Measurements from ENCODE around the gene HEATR5B. TPM values are rescaled to one million over a fixed set of nuclear protein-coding genes. Genes with fewer than 3 reads are reported as not detected.
A peak's percentile ranks its signal among the peaks of the same experiment; 100 is the strongest.
"Not testable (repeated sequence)": the region's sequence is repeated elsewhere in the genome, so short reads cannot be mapped to it uniquely, and the experiment has no call there.

The HEATR5B gene
- polyA plus RNA-seq, 3 donors from 2014 or later = 6.2 to 14.5 (median 6.5) TPM

DNA sequence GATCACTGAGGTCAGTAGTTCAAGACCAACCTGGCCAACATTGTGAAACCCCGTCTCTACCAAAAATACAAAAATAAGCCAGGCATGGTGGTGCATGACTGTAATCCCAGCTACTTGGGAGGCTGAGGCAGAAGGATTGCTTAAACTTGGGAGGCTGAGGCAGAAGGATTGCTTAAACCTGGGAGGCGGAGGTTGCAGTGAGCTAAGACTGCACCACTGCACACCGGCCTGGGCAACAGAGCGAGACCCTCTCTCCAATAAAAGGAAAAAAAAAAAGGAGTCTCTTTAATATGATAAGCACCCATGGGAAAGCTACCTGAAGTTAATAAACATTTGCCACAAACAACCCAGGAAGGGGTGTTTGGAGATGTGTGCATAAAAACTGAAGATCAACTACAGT, 120.4 kb downstream of the HEATR5B start:
- Mint-ChIP-seq H3K27ac (no peak overlapping the region), H3K27me3 (ENCODE audit: low read depth in 3 of 3) (peaks cover 6 to 13% (median 11%) of the 10 kb centered on the region in 3 donors), H3K36me3 (peaks cover 0 to 5% (median 0%) of the 10 kb centered on the region in 3 donors), H3K4me3 (peak overlapping the region; percentile 10 to 44 (median 22)), H3K9me3 (no peaks in the 10 kb centered on the region), H3K4me1 (peaks cover 58 to 78% of the 10 kb centered on the region in 2 donors)
- no peak for DNase-seq

DNA sequence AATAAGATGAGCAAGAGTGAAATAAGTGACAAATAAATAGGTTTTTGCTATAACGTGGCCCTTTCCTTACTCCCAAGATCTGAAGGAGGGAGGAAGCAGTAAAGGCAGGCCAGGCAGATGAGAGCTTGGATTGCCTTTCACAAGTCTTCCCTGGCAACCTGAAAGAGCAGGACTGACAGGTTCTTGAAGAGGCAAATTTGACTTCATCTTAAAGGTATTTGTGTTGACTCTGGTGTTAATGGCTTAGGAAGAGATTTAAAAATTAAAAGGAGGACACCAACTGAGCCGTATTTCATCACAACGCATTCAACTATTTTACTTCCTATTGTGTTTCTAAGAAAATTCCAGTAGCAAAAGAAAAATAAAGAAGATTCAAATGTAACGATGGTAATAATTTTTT, 121.1 kb downstream of the HEATR5B start:
- Mint-ChIP-seq H3K4me1 (peaks cover 62 to 82% of the 10 kb centered on the region in 2 donors), H3K27ac (no peak overlapping the region), H3K4me3 (peak overlapping the region in 1 of 5 donors; percentile 29), H3K9me3 (no peaks in the 10 kb centered on the region), H3K36me3 (peaks cover 0 to 8% (median 3%) of the 10 kb centered on the region in 3 donors), H3K27me3 (ENCODE audit: low read depth in 3 of 3) (peaks cover 6 to 12% (median 11%) of the 10 kb centered on the region in 3 donors)
- no peak for DNase-seq

- peaks cover 57 to 84% of the 10 kb centered on the region in 2 donors for H3K4me1 Mint-ChIP-seq
- no peaks in the 10 kb centered on the region for H3K27me3 Mint-ChIP-seq (ENCODE audit: low read depth in 3 of 3)
- peak overlapping the region in 2 of 6 donors; percentile 51 to 85 for H3K27ac Mint-ChIP-seq
- no peak overlapping the region for H3K4me3 Mint-ChIP-seq
- H3K9me3 Mint-ChIP-seq = no peaks in the 10 kb centered on the region
- DNase-seq = no peak
- peaks cover 0 to 8% (median 3%) of the 10 kb centered on the region in 3 donors for H3K36me3 Mint-ChIP-seq
Measured at GRCh38 chr2:36960773-36961172, 123.4 kb downstream of the HEATR5B start.

DNA sequence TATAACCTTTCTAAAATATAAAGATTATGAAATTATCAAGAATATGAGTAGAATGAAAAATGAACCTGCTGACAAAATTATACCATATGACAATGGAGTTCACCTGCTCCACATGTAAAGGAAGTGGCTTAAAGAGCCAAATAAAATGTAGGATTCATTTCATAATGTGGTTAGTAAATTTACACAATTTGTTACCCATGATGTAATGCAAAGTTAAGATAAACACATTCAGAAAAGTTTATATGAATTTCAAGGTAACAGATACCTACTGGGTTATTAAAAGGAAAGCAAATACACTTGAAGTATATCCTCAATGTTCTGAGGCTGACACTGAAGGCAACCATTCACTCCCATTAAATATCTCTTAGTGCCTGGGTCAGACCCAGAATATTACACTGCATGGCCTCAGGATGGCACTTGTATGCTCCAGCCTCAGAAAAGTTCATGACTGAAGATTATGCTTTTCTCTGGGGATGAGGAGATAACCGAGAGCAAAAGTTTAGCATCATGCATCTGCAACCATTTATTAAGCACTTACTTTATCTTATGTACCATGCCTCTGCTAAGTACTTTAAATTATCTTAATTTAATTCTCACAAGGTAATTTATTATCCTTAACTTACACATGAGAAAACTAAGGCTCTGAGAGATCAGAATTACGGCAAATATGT, 124.0 kb downstream of the HEATR5B start:
- peaks cover 0 to 8% (median 3%) of the 10 kb centered on the region in 3 donors for H3K36me3 Mint-ChIP-seq
- no peaks in the 10 kb centered on the region for H3K27me3 Mint-ChIP-seq (ENCODE audit: low read depth in 3 of 3)
- no peak overlapping the region for H3K4me3 Mint-ChIP-seq
- H3K9me3 Mint-ChIP-seq = no peaks in the 10 kb centered on the region
- no peak overlapping the region for H3K27ac Mint-ChIP-seq
- DNase-seq = no peak
- H3K4me1 Mint-ChIP-seq = peaks cover 56 to 84% of the 10 kb centered on the region in 2 donors

DNA sequence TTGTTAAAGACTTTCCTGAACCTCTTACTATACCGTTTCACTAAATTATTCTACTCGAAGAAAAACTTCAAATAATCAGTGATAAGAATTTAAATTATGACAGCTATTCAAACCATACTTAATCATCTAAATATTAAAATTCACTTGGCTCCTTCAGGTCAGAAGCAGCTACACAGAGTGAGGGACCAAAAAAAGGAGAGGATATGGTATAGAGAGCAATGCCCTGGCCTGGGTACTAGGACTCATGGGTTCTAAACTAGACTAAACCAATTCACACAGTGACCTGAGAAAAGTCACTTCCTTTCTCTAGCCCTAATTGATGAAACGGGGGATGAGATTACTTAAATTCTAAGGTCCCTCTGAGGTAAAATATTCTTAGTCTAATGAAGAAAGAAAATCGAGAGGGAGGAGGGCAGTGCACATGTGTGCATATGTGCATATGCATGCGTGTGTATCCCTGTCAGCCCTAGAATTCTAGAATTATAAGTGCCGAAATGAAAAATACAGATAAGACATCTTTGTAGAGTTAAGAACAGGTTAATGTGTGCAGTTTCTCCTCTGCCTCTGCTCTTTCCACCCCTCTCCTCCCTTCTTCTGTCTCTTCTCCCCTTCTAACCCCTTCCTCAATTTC, 129.1 kb downstream of the HEATR5B start:
- Mint-ChIP-seq H3K27ac (peak overlapping the region in 3 of 6 donors; percentile 3 to 53 (median 4)), H3K27me3 (ENCODE audit: low read depth in 3 of 3) (no peaks in the 10 kb centered on the region), H3K4me1 (peaks cover 40 to 79% of the 10 kb centered on the region in 2 donors), H3K4me3 (no peak overlapping the region), H3K9me3 (no peaks in the 10 kb centered on the region), H3K36me3 (peaks cover 0 to 3% (median 3%) of the 10 kb centered on the region in 3 donors)
- DNase-seq = no peak

DNA sequence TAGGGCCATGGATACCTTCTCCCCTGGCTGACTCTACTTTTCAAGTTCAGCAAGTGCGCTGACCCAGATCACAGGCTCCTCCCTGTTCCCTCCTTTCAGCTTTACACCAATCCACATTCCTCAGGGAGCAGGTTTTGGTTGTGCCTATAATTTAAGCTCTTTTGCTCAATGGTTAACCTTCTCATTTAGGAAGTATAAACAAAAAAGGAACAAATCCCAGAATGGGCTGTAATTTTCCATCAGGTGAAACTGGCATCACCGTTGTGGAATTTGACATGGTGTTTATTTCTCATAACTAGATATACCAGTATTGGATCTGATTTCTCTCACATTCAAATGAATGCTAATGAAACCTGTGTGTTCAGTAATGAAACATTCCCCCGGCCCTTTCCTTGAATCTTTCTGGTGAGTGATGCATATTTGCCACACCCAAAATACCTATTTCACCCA, 131.4 kb downstream of the HEATR5B start:
- DNase-seq = no peak
- H3K27ac Mint-ChIP-seq = peak overlapping the region in 2 of 6 donors; percentile 9 to 67

GRCh38 chr2:36951574-36951973, 132.6 kb downstream of the HEATR5B start:
- no peak overlapping the region for H3K4me3 Mint-ChIP-seq
- H3K27ac Mint-ChIP-seq = peak overlapping the region in 1 of 6 donors; percentile 21
- no peak for DNase-seq
- H3K36me3 Mint-ChIP-seq = no peaks in the 10 kb centered on the region
- peaks cover 39 to 73% of the 10 kb centered on the region in 2 donors for H3K4me1 Mint-ChIP-seq
- H3K9me3 Mint-ChIP-seq = no peaks in the 10 kb centered on the region
- H3K27me3 Mint-ChIP-seq (ENCODE audit: low read depth in 3 of 3) = no peaks in the 10 kb centered on the region

More for the DNA sequence above, 131.4 kb downstream of the HEATR5B start:
- Mint-ChIP-seq H3K4me1 (peaks cover 42 to 79% of the 10 kb centered on the region in 2 donors), H3K27me3 (ENCODE audit: low read depth in 3 of 3) (no peaks in the 10 kb centered on the region), H3K36me3 (no peaks in the 10 kb centered on the region), H3K4me3 (no peak overlapping the region), H3K9me3 (no peaks in the 10 kb centered on the region)

DNA sequence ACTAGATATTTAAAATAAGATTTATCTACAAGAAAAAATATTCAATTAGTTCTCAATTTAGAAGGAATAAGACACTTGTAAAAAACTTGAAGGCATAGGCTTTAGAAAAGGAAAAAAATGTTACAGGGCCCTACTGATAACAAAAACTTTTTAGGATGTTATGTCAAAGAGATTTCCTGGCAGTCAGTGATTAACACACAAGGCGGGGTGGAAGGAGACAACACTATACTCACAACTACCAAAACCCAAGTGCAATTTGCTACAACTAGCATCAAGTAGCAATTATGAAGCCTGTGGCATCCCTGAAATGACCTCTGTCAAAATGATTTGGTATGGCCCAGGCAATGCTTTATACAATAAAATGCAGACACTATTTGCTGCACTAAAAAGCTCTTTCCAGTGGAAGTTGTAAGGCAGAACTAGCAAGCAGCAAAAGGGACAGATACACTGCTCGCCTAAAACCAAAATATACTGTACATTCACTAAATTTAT, 133.1 kb downstream of the HEATR5B start:
- no peak for DNase-seq
- H3K27ac Mint-ChIP-seq = peak overlapping the region in 1 of 6 donors; percentile 21
- no peaks in the 10 kb centered on the region for H3K9me3 Mint-ChIP-seq
- no peaks in the 10 kb centered on the region for H3K27me3 Mint-ChIP-seq (ENCODE audit: low read depth in 3 of 3)
- H3K4me1 Mint-ChIP-seq = peaks cover 35 to 69% of the 10 kb centered on the region in 2 donors
- no peak overlapping the region for H3K4me3 Mint-ChIP-seq
- no peaks in the 10 kb centered on the region for H3K36me3 Mint-ChIP-seq

DNA sequence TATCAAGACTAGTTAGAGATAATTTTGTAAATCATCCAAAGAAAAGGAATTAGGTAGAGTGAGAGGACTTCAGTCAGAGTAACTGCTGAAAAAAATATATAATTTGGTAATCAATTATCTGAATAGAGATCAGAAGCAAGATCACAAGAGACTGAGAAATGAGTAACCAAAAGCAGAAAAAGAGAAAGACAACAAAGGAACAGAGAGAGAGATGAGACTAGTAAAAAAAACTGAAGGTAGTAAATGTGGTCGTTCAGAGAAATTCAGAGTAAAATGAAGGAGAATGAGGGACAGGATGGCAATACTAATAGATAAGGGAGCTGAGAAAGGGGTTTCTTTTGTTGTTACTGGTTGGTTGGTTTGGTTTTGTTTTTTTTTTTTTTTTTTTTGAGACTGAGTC, 134.3 kb downstream of the HEATR5B start:
- Mint-ChIP-seq H3K27ac (peak overlapping the region in 4 of 6 donors; percentile 6 to 61 (median 18)), H3K9me3 (no peaks in the 10 kb centered on the region), H3K4me1 (peaks cover 27 to 56% of the 10 kb centered on the region in 2 donors), H3K27me3 (ENCODE audit: low read depth in 3 of 3) (no peaks in the 10 kb centered on the region), H3K36me3 (no peaks in the 10 kb centered on the region), H3K4me3 (no peak overlapping the region)
- DNase-seq = no peak

- H3K4me1 Mint-ChIP-seq = peaks cover 14 to 44% of the 10 kb centered on the region in 2 donors
- DNase-seq; H3K27me3 Mint-ChIP-seq (ENCODE audit: low read depth in 3 of 3); H3K9me3 Mint-ChIP-seq; H3K4me3 Mint-ChIP-seq; H3K27ac Mint-ChIP-seq; H3K36me3 Mint-ChIP-seq: not testable (repeated sequence)
Measured at GRCh38 chr2:36945240-36945639, 138.9 kb downstream of the HEATR5B start.

DNA sequence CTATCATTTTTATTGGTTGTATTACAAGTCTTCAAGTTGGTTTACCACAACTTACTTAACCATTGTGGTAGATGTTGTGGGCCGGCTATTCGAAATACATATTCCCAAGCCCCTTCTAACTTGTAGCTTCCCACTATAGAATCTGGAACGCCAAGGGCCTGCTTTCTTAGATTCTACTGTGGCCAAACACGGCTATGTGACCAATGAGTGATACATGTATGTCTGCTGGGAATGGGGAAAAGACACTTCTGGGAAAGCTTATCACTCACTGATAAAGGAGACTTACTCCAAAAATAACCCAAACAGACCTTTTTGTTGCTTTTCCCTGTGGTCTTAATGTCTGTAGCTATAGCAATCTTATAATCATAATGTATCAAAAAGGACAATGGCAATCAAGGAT, 142.3 kb downstream of the HEATR5B start:
- DNase-seq = no peak
- Mint-ChIP-seq H3K4me1 (peaks cover 5 to 30% of the 10 kb centered on the region in 2 donors), H3K9me3 (no peaks in the 10 kb centered on the region), H3K27ac (no peak overlapping the region), H3K27me3 (ENCODE audit: low read depth in 3 of 3) (no peaks in the 10 kb centered on the region), H3K36me3 (peaks cover 0 to 3% (median 0%) of the 10 kb centered on the region in 3 donors), H3K4me3 (no peak overlapping the region)

- H3K9me3 Mint-ChIP-seq; DNase-seq; H3K27ac Mint-ChIP-seq; H3K27me3 Mint-ChIP-seq (ENCODE audit: low read depth in 3 of 3); H3K4me3 Mint-ChIP-seq; H3K36me3 Mint-ChIP-seq: not testable (repeated sequence)
- peaks cover 9 to 38% of the 10 kb centered on the region in 2 donors for H3K4me1 Mint-ChIP-seq
Measured at GRCh38 chr2:36936526-36936925, 147.6 kb downstream of the HEATR5B start.

GRCh38 chr2:36931688-36932087, 152.5 kb downstream of the HEATR5B start:
- H3K4me1 Mint-ChIP-seq = peaks cover 17 to 48% of the 10 kb centered on the region in 2 donors
- H3K27me3 Mint-ChIP-seq (ENCODE audit: low read depth in 3 of 3); H3K4me3 Mint-ChIP-seq; H3K36me3 Mint-ChIP-seq; DNase-seq; H3K9me3 Mint-ChIP-seq: not testable (repeated sequence)
- peak overlapping the region in 2 of 6 donors; percentile 41 to 42 for H3K27ac Mint-ChIP-seq

Data from immature natural killer cell (primary cell).